NT2/D1 (cell line): ENCODE data around the gene TAS2R41.

Source experiments
- SUZ12 ChIP-seq: IDR thresholded peaks from 2 replicates; pipeline ENCODE4 v1.6.1; 2011; ENCODE audit not compliant: insufficient read length, insufficient read depth; ENCODE audit errors: extremely low read depth
- YY1 ChIP-seq: IDR thresholded peaks from 2 replicates; pipeline ENCODE4 v1.6.1; 2011; ENCODE audit not compliant: insufficient read length, insufficient read depth
- ZNF274 ChIP-seq: IDR thresholded peaks from 2 replicates; pipeline ENCODE4 v1.6.1; 2011; ENCODE audit warnings: mild to moderate bottlenecking, low read depth, low read length

GRCh38 chr7:143518941-143519340 is 41.3 kb downstream of the TAS2R41 start:
- TF ChIP-seq YY1 (no peak), SUZ12 (no peak), ZNF274 (no peak)
